HG03175 (cell line): ENCODE measurements around the gene ARMH2.
"Not testable (repeated sequence)": the region's sequence is repeated elsewhere in the genome, so short reads cannot be mapped to it uniquely, and the experiment has no call there.

ENCODE experiments used
- ATAC-seq: cut with Tn5 transposase; IDR thresholded peaks from one replicate; pipeline ENCODE4 v1.9.1; 2021; ENCODE audit warnings: mild to moderate bottlenecking, moderate library complexity; ENCODE audit not compliant: unreplicated experiment

The ARMH2 gene

DNA sequence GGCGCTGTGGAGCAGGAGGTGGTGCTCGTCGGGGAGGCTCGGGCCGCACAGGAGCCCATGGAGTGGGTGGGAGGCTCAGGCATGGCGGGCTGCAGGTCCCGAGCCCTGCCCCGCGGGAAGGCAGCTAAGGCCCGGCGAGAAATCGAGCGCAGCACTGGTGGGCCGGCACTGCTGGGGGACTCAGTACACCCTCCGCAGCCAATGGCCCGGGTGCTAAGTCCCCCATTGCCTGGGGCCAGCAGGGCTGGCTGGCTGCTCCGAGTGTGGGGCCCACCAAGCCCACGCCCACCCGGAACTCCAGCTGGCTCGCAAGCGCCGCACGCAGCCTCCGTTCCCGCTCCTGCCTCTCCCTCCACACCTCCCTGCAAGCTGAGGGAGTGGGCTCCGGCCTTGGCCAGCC lies 32.7 kb downstream of the ARMH2 start:
- ATAC-seq, result not testable (repeated sequence)

GRCh38 chr6:24764833-24765828 lies 33.6 kb downstream of the ARMH2 start:
- not testable (repeated sequence) for ATAC-seq

- no peak for ATAC-seq
These were observed 35.1 kb downstream of the ARMH2 start for GRCh38 chr6:24763578-24763977.

DNA sequence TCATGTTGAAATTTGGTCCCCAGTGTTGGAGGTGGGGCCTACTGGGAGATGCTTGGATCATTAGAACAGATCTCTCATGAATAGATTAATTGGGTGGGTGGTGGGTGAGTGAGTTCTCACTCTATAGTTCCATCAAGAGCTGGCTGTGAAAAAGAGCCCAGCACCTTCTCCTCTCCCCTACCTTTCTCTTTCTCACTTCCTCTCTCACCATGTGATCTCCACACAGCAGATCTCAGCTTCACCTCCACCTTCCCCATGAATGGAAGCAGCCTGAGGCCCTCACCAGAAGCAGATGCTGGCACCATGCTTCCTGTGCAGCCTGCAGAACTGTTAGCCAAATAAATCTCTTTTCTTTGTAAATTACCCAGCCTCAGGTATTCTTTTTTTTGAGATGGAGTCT lies 36.9 kb downstream of the ARMH2 start:
- ATAC-seq, result no peak

DNA sequence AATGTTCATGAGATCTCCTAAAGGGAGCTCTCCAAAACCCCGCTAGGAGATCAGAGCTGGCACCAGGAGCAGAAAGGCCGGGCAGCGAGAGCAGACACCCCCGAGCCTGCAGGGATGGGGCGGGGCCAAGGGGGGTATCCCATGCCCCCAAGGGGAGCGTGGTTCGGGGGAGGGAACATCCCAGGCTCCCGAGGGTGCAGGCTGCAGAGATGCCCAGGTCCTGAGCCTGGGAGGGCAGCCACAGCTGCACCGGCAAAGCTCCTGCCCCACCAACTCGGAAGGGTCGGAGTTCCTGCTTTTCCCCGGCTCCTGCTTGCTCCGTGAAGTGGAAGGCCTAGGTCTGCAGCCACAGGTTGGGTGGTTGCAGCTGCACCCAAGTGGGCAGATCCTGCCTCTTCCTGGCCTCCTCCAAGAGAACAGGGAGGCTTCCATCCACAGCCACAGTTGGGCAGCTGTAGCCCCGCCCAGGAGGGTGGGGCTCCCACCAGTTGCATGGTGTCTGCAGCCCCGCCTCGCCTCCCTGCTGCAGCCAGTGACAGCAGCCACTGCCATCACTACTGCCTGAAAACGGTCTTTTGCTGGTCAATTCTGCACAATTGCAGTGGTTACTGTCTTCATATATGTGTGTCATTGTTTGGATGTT lies 37.4 kb downstream of the ARMH2 start:
- no peak for ATAC-seq

- ATAC-seq, result no peak
These were observed 38.5 kb downstream of the ARMH2 start for GRCh38 chr6:24760210-24760609.

- ATAC-seq, result no peak
These were observed 39.0 kb downstream of the ARMH2 start for GRCh38 chr6:24759718-24760117.

DNA sequence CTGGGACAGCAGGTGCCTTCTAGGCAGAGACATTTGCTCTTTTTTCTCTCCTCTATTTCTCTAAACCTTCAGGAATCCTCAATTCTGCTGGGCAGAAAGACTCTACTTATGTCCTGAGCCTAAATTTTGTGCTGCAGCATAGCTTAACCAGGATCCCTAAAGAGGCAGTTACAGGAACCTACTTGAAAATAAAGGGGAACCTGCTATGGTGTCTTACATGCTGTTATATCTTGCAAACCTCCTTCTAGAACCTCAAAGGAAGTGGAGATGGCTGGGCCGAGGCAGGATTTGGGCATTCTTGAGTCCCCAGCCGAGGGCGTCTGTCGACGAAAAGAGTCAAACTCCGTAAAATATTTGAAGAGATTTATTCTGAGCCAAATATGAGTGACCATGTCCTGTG lies 41.1 kb downstream of the ARMH2 start:
- ATAC-seq, result no peak

GRCh38 chr6:24755279-24755678 lies 43.4 kb downstream of the ARMH2 start:
- no peak for ATAC-seq

DNA sequence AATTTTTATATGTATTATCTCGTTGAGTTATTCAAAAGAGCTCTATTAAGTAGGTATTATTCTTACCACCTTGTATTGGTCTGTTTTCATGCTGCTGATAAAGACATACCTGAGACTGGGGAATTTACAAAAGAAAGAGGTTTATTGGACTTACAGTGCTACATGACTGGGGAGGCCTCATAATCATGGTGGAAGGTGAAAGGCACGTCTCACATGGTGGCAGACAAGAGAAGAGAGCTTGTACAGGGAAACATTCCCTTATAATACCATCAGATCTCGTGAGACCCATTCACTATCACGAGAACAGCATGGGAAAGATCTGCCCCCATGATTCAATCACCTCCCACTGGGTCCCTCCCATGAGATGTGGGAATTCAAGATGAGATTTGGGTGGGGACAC lies 44.3 kb downstream of the ARMH2 start:
- not testable (repeated sequence) for ATAC-seq

- ATAC-seq, result no peak
These were observed 45.2 kb downstream of the ARMH2 start for GRCh38 chr6:24753545-24753944.

- ATAC-seq, result no peak
These were observed 45.7 kb downstream of the ARMH2 start for GRCh38 chr6:24752917-24753492.

GRCh38 chr6:24752503-24752902 lies 46.2 kb downstream of the ARMH2 start:
- ATAC-seq, result no peak

DNA sequence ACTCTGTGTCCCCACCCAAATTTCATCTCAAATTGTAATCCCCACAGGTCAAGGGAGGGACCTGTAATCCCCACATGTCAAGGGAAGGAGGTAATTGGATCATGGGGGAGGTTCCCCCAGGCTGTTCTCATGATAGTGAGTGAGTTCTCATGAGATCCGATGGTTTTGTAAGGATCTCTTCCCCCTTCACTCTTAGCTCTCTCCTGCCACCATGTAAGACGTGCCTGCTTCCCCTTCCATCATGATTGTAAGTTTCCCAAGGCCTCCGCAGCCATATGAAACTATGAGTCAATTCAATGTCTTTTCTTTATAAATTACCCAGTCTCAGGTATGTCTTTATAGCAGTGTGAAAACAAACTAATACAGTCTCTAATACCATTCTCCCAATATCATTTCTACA lies 47.8 kb downstream of the ARMH2 start:
- ATAC-seq, result not testable (repeated sequence)

DNA sequence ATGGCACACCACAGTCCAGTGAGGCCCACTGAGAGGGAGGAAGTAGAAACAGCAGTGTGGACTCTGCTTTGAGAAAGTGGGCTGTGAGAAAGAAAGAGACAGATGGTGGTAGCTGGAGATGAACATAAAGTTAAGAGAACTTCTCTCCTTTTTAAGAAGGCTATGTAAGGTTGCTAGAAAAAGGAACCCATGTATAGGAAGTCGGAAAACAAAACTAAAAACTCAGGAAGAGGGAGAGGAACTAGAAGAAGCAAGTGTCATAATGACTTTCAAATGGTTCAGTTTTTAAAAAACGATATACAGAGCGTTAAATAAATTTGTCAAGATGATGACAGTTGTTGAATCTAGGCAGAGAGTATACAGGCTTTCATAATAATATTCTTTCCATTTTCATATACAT lies 49.4 kb downstream of the ARMH2 start:
- ATAC-seq, result no peak
